ENCODE data around the gene EIF2AK3. TPM values are rescaled to one million over a fixed set of nuclear protein-coding genes. Genes with fewer than 3 reads are reported as not detected.
A peak's percentile ranks its signal among the peaks of the same experiment; 100 is the strongest.

The EIF2AK3 gene
- total RNA-seq = 8.2 TPM
- long read RNA-seq, full-length matches to known transcripts = 3 of 6 reads
- long read RNA-seq, partial matches to known transcripts = 0 of 6 reads
- long read RNA-seq, other reads (novel, unspliced or antisense) = 3 of 6 reads

- Histone ChIP-seq H3K9me3 (replicated peaks) (no peaks in the 10 kb centered on the region), H3K4me1 (peaks cover 50% of the 10 kb centered on the region), H3K4me3 (peak within 1 kb of the TSS; percentile 96), H3K27ac (replicated peaks) (peak within 1 kb of the TSS; percentile 98), H3K36me3 (no peaks in the 10 kb centered on the region), H3K27me3 (ENCODE audit: low read depth) (no peaks in the 10 kb centered on the region)
- TF ChIP-seq CTCF (IDR thresholded peaks at IDR 0.05; ENCODE audit: borderline replicate concordance) = peak; percentile 44
- DNase-seq = peak; percentile 99
- intact Hi-C loops (cut with micrococcal nuclease) = no loop called here
These were observed at the start of gene EIF2AK3 for GRCh38 chr2:88627055-88627855. TSS of gene EIF2AK3 (minus strand) at chr2:88627464. CDS start at chr2:88627274, 190 bp downstream.

- intact Hi-C loops (cut with micrococcal nuclease) = loop anchor here (2.0 kb wide), 1 partner anchor 83 kb away; no protein-coding TSS in a partner anchor
- Histone ChIP-seq H3K4me3 (no peak overlapping the region), H3K4me1 (peaks cover 3% of the 10 kb centered on the region), H3K36me3 (no peaks in the 10 kb centered on the region), H3K9me3 (replicated peaks) (no peaks in the 10 kb centered on the region), H3K27ac (replicated peaks) (no peak overlapping the region), H3K27me3 (ENCODE audit: low read depth) (no peaks in the 10 kb centered on the region)
- DNase-seq = no peak
- no peak for TF ChIP-seq CTCF (IDR thresholded peaks at IDR 0.05; ENCODE audit: borderline replicate concordance)
These were observed 46.1 kb upstream of the EIF2AK3 start for GRCh38 chr2:88673363-88673762.

- H3K9me3 ChIP-seq (replicated peaks) = no peaks in the 10 kb centered on the region
- no peaks in the 10 kb centered on the region for H3K36me3 ChIP-seq
- H3K27me3 ChIP-seq (ENCODE audit: low read depth) = no peaks in the 10 kb centered on the region
- no peak overlapping the region for H3K27ac ChIP-seq (replicated peaks)
- H3K4me3 ChIP-seq = no peak overlapping the region
- intact Hi-C loops (cut with micrococcal nuclease) = loop anchor here (2.0 kb wide), 1 partner anchor 81 kb away; no protein-coding TSS in a partner anchor
- H3K4me1 ChIP-seq = peaks cover 3% of the 10 kb centered on the region
- no peak for DNase-seq
- peak; percentile 93 for TF ChIP-seq CTCF (IDR thresholded peaks at IDR 0.05; ENCODE audit: borderline replicate concordance)
These were observed 44.6 kb upstream of the EIF2AK3 start for GRCh38 chr2:88671786-88672427.

GRCh38 chr2:88669482-88670214 is 42.4 kb upstream of the EIF2AK3 start:
- DNase-seq = no peak
- intact Hi-C loops (cut with micrococcal nuclease) = no loop called here
- peak; percentile 70 for TF ChIP-seq CTCF (IDR thresholded peaks at IDR 0.05; ENCODE audit: borderline replicate concordance)
- no peaks in the 10 kb centered on the region for H3K36me3 ChIP-seq
- H3K9me3 ChIP-seq (replicated peaks) = no peaks in the 10 kb centered on the region
- no peak overlapping the region for H3K27ac ChIP-seq (replicated peaks)
- no peak overlapping the region for H3K4me3 ChIP-seq
- peaks cover 3% of the 10 kb centered on the region for H3K4me1 ChIP-seq
- no peaks in the 10 kb centered on the region for H3K27me3 ChIP-seq (ENCODE audit: low read depth)

- H3K27ac ChIP-seq (replicated peaks) = no peak overlapping the region
- H3K9me3 ChIP-seq (replicated peaks) = no peaks in the 10 kb centered on the region
- no peak for DNase-seq
- intact Hi-C loops (cut with micrococcal nuclease) = no loop called here
- no peak overlapping the region for H3K4me3 ChIP-seq
- no peaks in the 10 kb centered on the region for H3K36me3 ChIP-seq
- no peak for TF ChIP-seq CTCF (IDR thresholded peaks at IDR 0.05; ENCODE audit: borderline replicate concordance)
- H3K4me1 ChIP-seq = peaks cover 3% of the 10 kb centered on the region
- H3K27me3 ChIP-seq (ENCODE audit: low read depth) = no peaks in the 10 kb centered on the region
These were observed 41.6 kb upstream of the EIF2AK3 start for GRCh38 chr2:88668862-88669261.
